Renal cortex interstitium (tissue), 11 donors: ENCODE results near the gene GRID1. TPM values are rescaled to one million over a fixed set of nuclear protein-coding genes. Genes with fewer than 3 reads are reported as not detected.
"Not testable (repeated sequence)": the region's sequence is repeated elsewhere in the genome, so short reads cannot be mapped to it uniquely, and the experiment has no call there.

ENCODE experiments used
- DNase-seq, 11 donors: peaks; one replicate each; pipeline ENCODE4 v3.0.0-alpha.2; 2013; ENCODE audit warnings: low read depth in 9 of 11, low spot score in 4 of 11; ENCODE audit errors: extremely low read depth in 1 of 11
- polyA plus RNA-seq, 3 donors: library from polyadenylated mRNA; unstranded; fragments of 120-200 nt; gene quantifications; one replicate each; pipeline ENCODE4 v1.2.1, GENCODE V29; 2013; ENCODE audit not compliant: insufficient read length in 3 of 3

The GRID1 gene
- polyA plus RNA-seq, 3 donors = 1.6 to 1.8 (median 1.6) TPM

GRCh38 chr10:86099542-86100334 lies 266.9 kb downstream of the GRID1 start:
- no peak for DNase-seq

- DNase-seq = no peak
These were observed 268.3 kb downstream of the GRID1 start for GRCh38 chr10:86098187-86098881.

GRCh38 chr10:86095061-86095460 lies 271.5 kb downstream of the GRID1 start:
- not testable (repeated sequence) for DNase-seq

GRCh38 chr10:86092311-86092710 lies 274.3 kb downstream of the GRID1 start:
- not testable (repeated sequence) for DNase-seq

GRCh38 chr10:86091216-86091615 lies 275.4 kb downstream of the GRID1 start:
- DNase-seq = peak in 1 of 11 donors; percentile 6

GRCh38 chr10:86090807-86091206 lies 275.8 kb downstream of the GRID1 start:
- DNase-seq = no peak

GRCh38 chr10:86087716-86088115 lies 278.9 kb downstream of the GRID1 start:
- DNase-seq = no peak

- DNase-seq = no peak
These were observed 280.2 kb downstream of the GRID1 start for GRCh38 chr10:86086418-86086817.

- no peak for DNase-seq
These were observed 280.9 kb downstream of the GRID1 start for GRCh38 chr10:86085686-86086085.

- DNase-seq = no peak
These were observed 281.5 kb downstream of the GRID1 start for GRCh38 chr10:86085136-86085535.

GRCh38 chr10:86084585-86084984 lies 282.0 kb downstream of the GRID1 start:
- no peak for DNase-seq

- DNase-seq = no peak
These were observed 282.9 kb downstream of the GRID1 start for GRCh38 chr10:86083664-86084175.

- DNase-seq = no peak
These were observed 283.4 kb downstream of the GRID1 start for GRCh38 chr10:86083206-86083605.

GRCh38 chr10:86082556-86082955 lies 284.0 kb downstream of the GRID1 start:
- DNase-seq = no peak

- no peak for DNase-seq
These were observed 287.5 kb downstream of the GRID1 start for GRCh38 chr10:86079088-86079487.

- no peak for DNase-seq
These were observed 288.0 kb downstream of the GRID1 start for GRCh38 chr10:86078639-86079035.

GRCh38 chr10:86077871-86078638 lies 288.5 kb downstream of the GRID1 start:
- DNase-seq = no peak

GRCh38 chr10:86077271-86077670 lies 289.3 kb downstream of the GRID1 start:
- no peak for DNase-seq

GRCh38 chr10:86076497-86076896 lies 290.1 kb downstream of the GRID1 start:
- not testable (repeated sequence) for DNase-seq

- no peak for DNase-seq
These were observed 291.1 kb downstream of the GRID1 start for GRCh38 chr10:86075512-86075911.
